Bronchial epithelial cell (primary cell): Measurements from ENCODE around the gene DDO. TPM values are rescaled to one million over a fixed set of nuclear protein-coding genes. Genes with fewer than 3 reads are reported as not detected.

Experiments
- DNase-seq: peaks from one replicate; pipeline ENCODE4 v3.0.0-alpha.2; 2010; ENCODE audit warnings: low read depth
- FAIRE-seq: peaks from 2 replicates; lab custom pipeline; 2011; peaks lifted over from hg19 to GRCh38; lab: Jason Lieb, UNC
- H3K27me3 ChIP-seq: 2 replicates; pipeline ENCODE4 v1.5.1; 2011; ENCODE audit warnings: low read length; ENCODE audit not compliant: control insufficient read depth, insufficient read depth
- H3K36me3 ChIP-seq: 2 replicates; pipeline ENCODE4 v1.5.1; 2011; ENCODE audit warnings: low read length; ENCODE audit not compliant: control insufficient read depth, insufficient read depth
- H3K4me3 ChIP-seq: 2 replicates; pipeline ENCODE4 v1.5.1; 2011; ENCODE audit warnings: mild to moderate bottlenecking, low read depth, low read length, control low read depth
- total RNA-seq: library from RNA; depleted of rRNA; stranded (reverse); fragments of >200 nt; gene quantifications from 2 replicates; pipeline ENCODE4 v1.2.1, GENCODE V29; 2014
- TF ChIP-seq, protein P1 (sequence below): IDR thresholded peaks from 2 replicates; pipeline ENCODE4 v1.5.1; 2011; ENCODE audit warnings: mild to moderate bottlenecking, moderate library complexity, low read length, control low read depth, inconsistent platforms; ENCODE audit not compliant: insufficient read depth, severe bottlenecking

DDO gene
- total RNA-seq, 1 donor from 2014 or later = not detected

DNA sequence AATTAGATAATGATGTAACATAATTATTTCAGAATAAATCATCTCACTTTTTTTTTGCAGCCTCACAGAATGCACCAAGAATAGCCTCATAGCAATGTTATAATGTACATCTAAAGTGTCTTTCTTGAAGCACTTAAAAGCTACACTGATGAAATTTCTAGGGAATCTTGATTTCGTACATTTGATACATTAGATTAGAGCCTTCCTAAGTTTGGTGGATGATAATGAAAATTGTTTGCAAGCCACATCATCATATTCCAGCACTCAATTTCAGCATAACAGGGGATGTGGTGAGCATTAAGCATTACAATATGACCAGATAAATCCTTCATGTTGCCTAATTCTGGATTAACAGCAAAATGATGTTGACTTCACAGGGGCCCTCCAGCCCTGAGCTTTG, 47.5 kb downstream of the DDO start:
- FAIRE-seq (no peak), DNase-seq (no peak)
- Histone ChIP-seq H3K27me3 (peaks cover 8% of the 10 kb centered on the region), H3K36me3 (no peaks in the 10 kb centered on the region), H3K4me3 (no peak overlapping the region)
- TF ChIP-seq, protein P1, sequence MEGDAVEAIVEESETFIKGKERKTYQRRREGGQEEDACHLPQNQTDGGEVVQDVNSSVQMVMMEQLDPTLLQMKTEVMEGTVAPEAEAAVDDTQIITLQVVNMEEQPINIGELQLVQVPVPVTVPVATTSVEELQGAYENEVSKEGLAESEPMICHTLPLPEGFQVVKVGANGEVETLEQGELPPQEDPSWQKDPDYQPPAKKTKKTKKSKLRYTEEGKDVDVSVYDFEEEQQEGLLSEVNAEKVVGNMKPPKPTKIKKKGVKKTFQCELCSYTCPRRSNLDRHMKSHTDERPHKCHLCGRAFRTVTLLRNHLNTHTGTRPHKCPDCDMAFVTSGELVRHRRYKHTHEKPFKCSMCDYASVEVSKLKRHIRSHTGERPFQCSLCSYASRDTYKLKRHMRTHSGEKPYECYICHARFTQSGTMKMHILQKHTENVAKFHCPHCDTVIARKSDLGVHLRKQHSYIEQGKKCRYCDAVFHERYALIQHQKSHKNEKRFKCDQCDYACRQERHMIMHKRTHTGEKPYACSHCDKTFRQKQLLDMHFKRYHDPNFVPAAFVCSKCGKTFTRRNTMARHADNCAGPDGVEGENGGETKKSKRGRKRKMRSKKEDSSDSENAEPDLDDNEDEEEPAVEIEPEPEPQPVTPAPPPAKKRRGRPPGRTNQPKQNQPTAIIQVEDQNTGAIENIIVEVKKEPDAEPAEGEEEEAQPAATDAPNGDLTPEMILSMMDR = no peak

DNA sequence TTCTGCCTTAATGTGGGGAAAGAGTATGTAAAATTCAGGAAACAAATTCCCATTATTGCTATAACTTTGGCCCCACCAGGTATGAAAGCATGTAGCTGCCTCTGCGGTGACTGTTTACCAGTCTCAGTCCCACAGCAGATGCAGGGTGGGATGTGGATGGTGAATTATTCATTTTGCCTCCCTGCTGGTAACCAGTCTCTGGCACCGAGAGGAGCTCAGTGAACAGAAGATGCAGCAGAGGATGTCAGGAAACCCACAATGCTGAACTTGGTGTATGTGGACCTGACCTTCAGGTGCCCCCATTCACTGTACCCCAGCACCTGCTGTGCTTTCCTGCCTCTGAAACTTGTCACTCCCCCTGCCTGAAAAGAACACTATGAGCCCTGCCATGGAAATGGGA, 48.4 kb downstream of the DDO start:
- DNase-seq (no peak), FAIRE-seq (no peak)
- Histone ChIP-seq H3K4me3 (no peak overlapping the region), H3K36me3 (no peaks in the 10 kb centered on the region), H3K27me3 (peaks cover 8% of the 10 kb centered on the region)
- TF ChIP-seq, protein P1 = no peak

DNA sequence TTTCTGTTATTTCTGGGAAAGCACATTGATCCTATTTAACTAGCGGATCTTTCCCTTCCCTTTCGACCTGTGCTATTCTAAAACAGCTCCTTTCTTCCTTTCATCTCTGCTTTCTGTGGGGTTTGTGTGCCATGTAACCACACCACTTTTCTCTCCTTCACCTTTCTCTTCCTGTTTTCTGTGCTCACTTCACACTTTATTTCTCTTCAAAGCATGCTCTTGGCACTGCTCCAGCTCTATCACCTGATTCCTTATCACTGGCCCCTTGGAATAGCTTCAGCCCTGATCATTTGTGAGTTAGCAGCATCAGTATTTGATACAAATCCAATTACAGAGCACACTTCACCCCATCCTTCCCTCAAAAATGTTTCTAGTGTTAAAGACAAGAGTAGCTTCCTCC, 49.1 kb downstream of the DDO start:
- TF ChIP-seq, protein P1 = no peak
- no peak for FAIRE-seq
- Histone ChIP-seq H3K36me3 (no peaks in the 10 kb centered on the region), H3K27me3 (peaks cover 8% of the 10 kb centered on the region), H3K4me3 (no peak overlapping the region)
- DNase-seq = no peak

DNA sequence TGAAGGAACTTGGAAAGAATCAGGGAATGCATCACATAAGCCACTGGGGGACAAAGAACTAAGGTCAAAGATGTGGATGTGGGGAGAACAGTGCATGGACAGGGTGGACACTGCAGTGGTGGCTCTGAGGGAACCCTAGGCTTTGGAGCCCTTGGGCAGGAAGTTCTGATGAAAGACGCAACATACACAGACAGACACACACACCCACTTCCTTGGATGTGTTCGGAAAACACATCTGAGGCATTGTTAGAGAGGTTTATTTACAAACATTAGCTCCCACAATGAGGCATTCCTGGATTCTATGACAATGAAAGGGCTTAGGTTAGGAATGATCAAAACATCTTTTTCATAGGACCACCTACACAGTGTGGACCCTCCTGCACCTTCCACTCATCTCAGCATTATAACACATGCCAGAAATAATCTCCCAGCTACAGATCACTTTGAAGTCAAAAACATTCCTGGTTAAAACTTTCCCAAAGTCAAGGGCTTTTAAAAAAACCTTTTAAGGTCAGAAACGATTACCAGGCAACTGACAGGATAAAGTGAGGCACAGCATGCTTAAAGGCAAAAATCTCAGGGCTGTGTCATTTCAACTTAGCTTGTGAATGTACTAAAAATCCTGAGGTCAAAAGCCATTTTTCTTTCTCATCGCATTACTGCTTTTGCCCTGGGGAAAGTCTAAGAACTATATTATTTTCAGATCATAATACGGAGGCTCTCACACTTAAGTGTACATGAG, 50.8 kb downstream of the DDO start:
- FAIRE-seq = no peak
- H3K27me3 ChIP-seq = peaks cover 8% of the 10 kb centered on the region

DNA sequence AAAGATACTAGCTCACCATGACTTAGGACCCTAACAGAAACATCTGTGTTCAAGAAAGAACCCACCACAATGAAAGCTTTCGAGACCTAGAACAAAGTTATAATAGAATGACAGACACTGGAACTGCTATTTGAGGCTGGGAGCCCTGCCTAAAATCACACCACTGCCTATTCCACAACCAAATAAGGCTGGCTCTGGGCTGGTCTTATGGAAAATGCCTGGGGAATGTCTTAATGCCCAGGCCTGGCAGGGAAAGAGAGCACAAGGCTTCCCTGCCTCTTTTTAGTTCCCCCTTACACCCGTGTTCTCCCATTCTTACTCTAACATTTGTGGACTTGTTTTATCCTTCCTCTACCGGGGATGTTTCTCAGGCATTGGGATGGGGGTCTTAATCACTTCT, 51.6 kb downstream of the DDO start:
- DNase-seq (no peak), FAIRE-seq (no peak)
- Histone ChIP-seq H3K36me3 (no peaks in the 10 kb centered on the region), H3K4me3 (no peak overlapping the region), H3K27me3 (peaks cover 13% of the 10 kb centered on the region)
- TF ChIP-seq, protein P1 = no peak

More for the DNA sequence above, 50.8 kb downstream of the DDO start:
- TF ChIP-seq, protein P1 = no peak
- DNase-seq = no peak
- no peak overlapping the region for H3K4me3 ChIP-seq
- H3K36me3 ChIP-seq = no peaks in the 10 kb centered on the region

DNA sequence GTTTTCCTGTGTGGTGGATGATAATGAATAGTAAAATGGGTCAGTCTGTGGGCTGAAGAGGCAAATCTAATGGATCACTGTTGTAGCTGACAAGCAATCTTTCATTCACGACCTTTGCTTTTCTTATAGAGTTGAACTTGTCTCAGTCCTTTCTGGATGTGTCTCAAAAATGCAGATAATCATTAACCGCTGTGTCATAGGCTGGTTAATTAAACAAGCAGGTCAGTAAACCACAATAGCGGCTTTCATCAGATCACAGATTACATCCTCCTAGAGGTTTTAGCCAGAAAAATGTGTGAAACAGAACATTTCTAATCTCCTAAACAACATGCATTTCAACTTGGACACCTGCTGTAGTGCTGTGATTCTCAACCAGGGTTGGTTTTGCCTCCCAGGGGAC, 54.7 kb downstream of the DDO start:
- FAIRE-seq (no peak), DNase-seq (no peak)
- H3K27me3 ChIP-seq = peaks cover 18% of the 10 kb centered on the region
- TF ChIP-seq, protein P1 = no peak
- no peaks in the 10 kb centered on the region for H3K36me3 ChIP-seq
- H3K4me3 ChIP-seq = no peak overlapping the region
